ENCODE data around the gene ANO7.

Gene ANO7

DNA sequence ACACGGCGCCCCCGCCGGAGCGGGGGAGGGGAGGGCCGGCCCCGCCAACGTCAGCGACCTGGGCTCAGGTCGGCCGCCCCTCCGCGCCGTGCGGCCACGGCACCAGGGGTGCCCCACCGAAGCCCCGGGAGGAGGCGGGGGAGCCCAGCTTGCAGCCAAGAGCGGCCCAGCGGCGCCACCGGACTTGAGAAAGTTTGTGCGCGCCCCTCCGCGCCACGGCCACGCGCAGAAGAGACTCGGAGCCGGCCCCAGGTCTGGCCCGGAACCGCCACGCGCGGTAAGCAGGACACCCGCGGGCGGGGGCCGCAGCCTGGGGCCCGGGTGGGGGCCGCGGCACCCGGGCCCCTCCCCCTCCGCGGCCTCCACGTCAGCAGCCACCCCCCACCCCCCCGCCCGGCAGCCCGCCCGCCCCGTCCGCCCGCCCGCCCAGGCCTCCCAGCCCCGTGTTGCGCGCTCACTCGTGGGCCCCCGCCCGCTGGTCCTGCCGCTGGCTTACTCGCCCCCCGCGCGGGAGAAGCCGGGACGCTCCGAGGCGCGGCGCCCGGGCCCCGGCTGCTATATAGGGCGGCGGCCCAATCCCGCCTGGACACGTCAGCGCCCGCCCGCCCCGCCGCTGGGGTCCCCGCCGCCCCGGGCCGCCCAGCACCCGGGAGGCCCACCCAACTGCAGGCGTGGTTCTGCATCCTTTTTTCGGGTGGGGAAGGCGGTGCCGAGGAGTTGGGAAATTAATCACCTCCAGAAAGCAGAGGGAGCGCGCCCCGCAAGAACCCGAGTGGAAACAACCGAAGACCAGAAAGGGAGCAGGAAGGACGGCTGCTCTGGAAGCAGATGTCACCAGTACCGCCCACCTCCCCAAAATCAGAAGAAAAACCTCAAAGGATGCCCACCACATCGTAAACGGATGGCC, 84.1 kb downstream of the ANO7 start:
- in situ Hi-C loops (cut with MboI; ENCODE audit: low pct_unique_long_range_greater_than_20kb, low sequenced_read_pairs, unreplicated experiment): no loop called here
- DNase-seq (ENCODE audit: low spot score): peak; percentile 85
- TF ChIP-seq, protein P1, sequence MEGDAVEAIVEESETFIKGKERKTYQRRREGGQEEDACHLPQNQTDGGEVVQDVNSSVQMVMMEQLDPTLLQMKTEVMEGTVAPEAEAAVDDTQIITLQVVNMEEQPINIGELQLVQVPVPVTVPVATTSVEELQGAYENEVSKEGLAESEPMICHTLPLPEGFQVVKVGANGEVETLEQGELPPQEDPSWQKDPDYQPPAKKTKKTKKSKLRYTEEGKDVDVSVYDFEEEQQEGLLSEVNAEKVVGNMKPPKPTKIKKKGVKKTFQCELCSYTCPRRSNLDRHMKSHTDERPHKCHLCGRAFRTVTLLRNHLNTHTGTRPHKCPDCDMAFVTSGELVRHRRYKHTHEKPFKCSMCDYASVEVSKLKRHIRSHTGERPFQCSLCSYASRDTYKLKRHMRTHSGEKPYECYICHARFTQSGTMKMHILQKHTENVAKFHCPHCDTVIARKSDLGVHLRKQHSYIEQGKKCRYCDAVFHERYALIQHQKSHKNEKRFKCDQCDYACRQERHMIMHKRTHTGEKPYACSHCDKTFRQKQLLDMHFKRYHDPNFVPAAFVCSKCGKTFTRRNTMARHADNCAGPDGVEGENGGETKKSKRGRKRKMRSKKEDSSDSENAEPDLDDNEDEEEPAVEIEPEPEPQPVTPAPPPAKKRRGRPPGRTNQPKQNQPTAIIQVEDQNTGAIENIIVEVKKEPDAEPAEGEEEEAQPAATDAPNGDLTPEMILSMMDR (IDR thresholded peaks at IDR 0.05; ENCODE audit: extremely low read depth, insufficient read depth, missing control alignments): no peak

DNA sequence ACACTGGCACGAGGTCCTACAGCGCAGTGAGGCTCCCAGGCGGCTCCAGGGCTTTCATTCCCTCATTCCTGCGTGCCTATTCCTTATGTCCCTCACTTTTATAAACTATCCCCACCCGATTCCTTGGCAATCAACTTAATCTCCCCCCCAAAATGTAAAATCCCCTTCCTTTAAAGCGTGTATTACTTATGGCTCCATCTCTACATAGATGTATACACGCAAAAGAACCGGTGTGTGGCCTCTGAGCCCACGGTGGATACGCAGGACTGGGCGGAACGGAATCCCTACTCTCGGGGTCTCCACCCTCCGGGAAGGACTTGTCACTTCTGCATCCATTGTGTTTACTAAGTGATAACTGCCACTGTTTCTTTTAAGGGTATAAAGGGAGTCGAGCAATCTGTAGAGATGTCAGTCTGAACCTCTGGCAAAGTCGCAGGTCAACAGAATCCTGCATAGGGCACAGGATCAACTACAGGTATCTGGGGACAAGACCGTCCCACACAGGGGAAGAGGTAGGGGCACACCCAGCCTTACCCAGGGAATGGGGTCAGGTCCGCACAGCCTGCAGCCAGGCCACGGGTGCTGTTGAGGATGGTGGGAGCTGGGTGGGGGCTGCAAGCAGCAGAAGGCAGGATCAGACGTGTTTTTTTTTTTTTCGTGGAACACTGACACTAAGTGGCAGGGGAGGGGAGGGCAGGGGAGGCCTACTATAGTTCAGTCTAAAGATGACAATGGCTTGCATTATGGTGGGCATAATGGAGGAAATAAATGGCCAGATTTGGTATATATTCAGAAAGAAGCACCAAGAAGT, 84.9 kb downstream of the ANO7 start:
- DNase-seq (ENCODE audit: low spot score): no peak
- in situ Hi-C loops (cut with MboI; ENCODE audit: low pct_unique_long_range_greater_than_20kb, low sequenced_read_pairs, unreplicated experiment): no loop called here
- TF ChIP-seq, protein P1 (IDR thresholded peaks at IDR 0.05; ENCODE audit: extremely low read depth, insufficient read depth, missing control alignments): no peak

DNA sequence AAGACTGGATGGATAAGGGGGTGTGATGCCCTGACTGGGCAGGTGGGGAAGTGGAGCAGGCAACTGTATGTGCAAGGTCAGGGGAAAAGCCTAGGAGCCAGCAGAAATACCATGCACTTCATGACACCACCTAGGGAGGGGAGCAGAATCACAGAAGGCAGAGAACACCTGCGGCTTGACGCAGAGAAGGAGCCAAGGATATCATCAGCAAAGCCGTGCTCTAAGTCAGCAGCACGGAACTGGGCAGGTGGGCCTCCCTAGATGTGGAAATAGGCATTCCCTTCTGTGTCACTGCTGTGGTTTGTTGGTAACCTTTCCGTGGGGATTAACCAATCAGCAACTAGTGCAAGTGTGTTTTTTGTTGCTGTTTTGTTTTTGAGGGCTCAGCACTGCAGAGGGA, 85.7 kb downstream of the ANO7 start:
- no peak for DNase-seq (ENCODE audit: low spot score)
- in situ Hi-C loops (cut with MboI; ENCODE audit: low pct_unique_long_range_greater_than_20kb, low sequenced_read_pairs, unreplicated experiment): no loop called here
- TF ChIP-seq, protein P1 (IDR thresholded peaks at IDR 0.05; ENCODE audit: extremely low read depth, insufficient read depth, missing control alignments): no peak

Measured in GM13977 (cell line).